Ishikawa (cell line): ENCODE data around the gene TMUB1.

ENCODE experiments used
- CEBPB ChIP-seq: IDR thresholded peaks from 2 replicates; pipeline ENCODE4 v1.6.1; 2012
- CREB1 ChIP-seq: IDR thresholded peaks from 2 replicates; pipeline ENCODE4 v1.6.1; 2012; ENCODE audit warnings: low read depth
- EGR1 ChIP-seq: IDR thresholded peaks from 2 replicates; pipeline ENCODE4 v1.6.1; 2012
- EP300 ChIP-seq: IDR thresholded peaks from 2 replicates; pipeline ENCODE4 v1.6.1; 2012; ENCODE audit warnings: borderline replicate concordance
- FOXM1 ChIP-seq: IDR thresholded peaks from 2 replicates; pipeline ENCODE4 v1.6.1; 2012; ENCODE audit warnings: low read depth, borderline replicate concordance
- NFIC ChIP-seq: IDR thresholded peaks from 2 replicates; pipeline ENCODE4 v1.6.1; 2012
- RAD21 ChIP-seq: IDR thresholded peaks from 2 replicates; pipeline ENCODE4 v1.6.1; 2012; ENCODE audit warnings: low read depth
- TAF1 ChIP-seq: IDR thresholded peaks from 2 replicates; pipeline ENCODE4 v1.6.1; 2012; ENCODE audit warnings: low read depth, mild to moderate bottlenecking
- TCF12 ChIP-seq: IDR thresholded peaks from 2 replicates; pipeline ENCODE4 v1.6.1; 2012; ENCODE audit warnings: low read depth
- TEAD4 ChIP-seq: IDR thresholded peaks from 2 replicates; pipeline ENCODE4 v1.6.1; 2012
- YY1 ChIP-seq: IDR thresholded peaks from 2 replicates; pipeline ENCODE4 v1.6.1; 2012; ENCODE audit warnings: low read depth
- ZBTB7A ChIP-seq: IDR thresholded peaks from 2 replicates; pipeline ENCODE4 v1.6.1; 2012; ENCODE audit warnings: low read depth
- TF ChIP-seq, protein P1 (sequence below): IDR thresholded peaks from 2 replicates; pipeline ENCODE4 v1.6.1; 2012
- TF ChIP-seq, protein P2 (sequence below): IDR thresholded peaks from 2 replicates; pipeline ENCODE4 v1.6.1; 2012
- TF ChIP-seq, protein P3 (sequence below): IDR thresholded peaks from 2 replicates; pipeline ENCODE4 v1.6.1; 2012; ENCODE audit warnings: low read depth, mild to moderate bottlenecking

The TMUB1 gene

DNA sequence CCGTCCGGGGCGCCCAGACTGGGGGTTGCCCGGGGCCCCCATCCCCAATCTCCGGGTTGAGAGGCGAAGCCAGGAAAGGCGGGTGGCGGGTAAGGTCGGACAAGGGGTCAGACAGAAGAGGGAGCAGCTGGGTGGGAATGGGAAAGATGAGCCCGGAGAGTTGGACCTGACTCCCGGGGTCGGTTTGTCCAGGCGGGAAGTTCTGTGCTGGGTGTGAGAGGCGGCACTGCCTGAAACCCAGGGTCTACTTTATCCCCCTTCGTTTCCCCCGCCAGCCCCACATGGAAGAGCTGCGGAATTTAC, 23.2 kb downstream of the TMUB1 start:
- TF ChIP-seq TCF12 (no peak), TEAD4 (no peak), EP300 (no peak), CREB1 (no peak), RAD21 (no peak), CEBPB (no peak), FOXM1 (no peak), TAF1 (no peak), NFIC (no peak), YY1 (no peak), EGR1 (no peak), ZBTB7A (no peak)
- TF ChIP-seq, protein P1, sequence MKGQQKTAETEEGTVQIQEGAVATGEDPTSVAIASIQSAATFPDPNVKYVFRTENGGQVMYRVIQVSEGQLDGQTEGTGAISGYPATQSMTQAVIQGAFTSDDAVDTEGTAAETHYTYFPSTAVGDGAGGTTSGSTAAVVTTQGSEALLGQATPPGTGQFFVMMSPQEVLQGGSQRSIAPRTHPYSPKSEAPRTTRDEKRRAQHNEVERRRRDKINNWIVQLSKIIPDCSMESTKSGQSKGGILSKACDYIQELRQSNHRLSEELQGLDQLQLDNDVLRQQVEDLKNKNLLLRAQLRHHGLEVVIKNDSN = no peak
- TF ChIP-seq, protein P2, sequence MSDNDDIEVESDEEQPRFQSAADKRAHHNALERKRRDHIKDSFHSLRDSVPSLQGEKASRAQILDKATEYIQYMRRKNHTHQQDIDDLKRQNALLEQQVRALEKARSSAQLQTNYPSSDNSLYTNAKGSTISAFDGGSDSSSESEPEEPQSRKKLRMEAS = no peak; the same call in 1 of the 2 replicates
- TF ChIP-seq, protein P3, sequence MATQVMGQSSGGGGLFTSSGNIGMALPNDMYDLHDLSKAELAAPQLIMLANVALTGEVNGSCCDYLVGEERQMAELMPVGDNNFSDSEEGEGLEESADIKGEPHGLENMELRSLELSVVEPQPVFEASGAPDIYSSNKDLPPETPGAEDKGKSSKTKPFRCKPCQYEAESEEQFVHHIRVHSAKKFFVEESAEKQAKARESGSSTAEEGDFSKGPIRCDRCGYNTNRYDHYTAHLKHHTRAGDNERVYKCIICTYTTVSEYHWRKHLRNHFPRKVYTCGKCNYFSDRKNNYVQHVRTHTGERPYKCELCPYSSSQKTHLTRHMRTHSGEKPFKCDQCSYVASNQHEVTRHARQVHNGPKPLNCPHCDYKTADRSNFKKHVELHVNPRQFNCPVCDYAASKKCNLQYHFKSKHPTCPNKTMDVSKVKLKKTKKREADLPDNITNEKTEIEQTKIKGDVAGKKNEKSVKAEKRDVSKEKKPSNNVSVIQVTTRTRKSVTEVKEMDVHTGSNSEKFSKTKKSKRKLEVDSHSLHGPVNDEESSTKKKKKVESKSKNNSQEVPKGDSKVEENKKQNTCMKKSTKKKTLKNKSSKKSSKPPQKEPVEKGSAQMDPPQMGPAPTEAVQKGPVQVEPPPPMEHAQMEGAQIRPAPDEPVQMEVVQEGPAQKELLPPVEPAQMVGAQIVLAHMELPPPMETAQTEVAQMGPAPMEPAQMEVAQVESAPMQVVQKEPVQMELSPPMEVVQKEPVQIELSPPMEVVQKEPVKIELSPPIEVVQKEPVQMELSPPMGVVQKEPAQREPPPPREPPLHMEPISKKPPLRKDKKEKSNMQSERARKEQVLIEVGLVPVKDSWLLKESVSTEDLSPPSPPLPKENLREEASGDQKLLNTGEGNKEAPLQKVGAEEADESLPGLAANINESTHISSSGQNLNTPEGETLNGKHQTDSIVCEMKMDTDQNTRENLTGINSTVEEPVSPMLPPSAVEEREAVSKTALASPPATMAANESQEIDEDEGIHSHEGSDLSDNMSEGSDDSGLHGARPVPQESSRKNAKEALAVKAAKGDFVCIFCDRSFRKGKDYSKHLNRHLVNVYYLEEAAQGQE = no peak

DNA sequence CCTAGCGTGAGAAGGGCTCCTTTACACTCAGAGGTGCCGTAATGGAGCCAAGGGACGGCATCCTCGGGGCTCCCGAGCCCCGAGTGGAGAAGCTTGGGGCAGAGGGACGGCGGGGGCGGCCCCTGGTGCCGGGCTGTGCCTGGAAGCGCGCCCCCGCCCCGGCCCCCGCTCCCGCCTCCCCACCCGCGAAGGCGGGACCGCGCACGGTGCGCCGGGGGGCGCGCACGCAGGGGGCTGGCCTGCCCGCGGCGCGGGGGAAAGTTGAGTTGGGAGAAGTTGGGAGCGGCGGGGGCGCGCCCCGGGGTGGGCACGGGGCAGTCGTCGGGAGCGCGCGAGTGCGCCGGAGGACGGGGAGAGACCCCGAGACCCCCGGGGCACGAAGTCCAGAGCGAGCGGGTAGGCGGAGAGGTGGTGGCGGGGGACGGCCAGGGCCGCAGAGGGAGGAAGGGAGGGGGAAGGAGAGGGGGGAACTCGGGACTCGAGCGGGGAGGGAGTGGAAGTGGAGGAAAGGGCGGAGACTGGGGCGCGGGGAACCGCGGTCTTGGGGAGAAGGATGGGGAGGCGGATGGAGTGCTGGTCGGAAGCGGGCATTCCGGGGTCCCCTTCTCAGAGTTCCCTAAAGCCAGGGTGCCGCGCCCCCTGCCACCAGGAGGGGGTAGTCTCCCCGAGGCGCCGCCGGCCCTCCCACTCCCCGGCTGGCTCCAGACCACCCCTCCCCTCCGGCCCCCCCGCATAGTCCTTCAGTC, 23.8 kb downstream of the TMUB1 start, which contains the start of gene SLC4A2:
SLC4A2 (plus strand) TSS at position 223 of the 746 bp plus-strand sequence. CDS start 2,399 bp downstream, outside the sequence.
- TF ChIP-seq EGR1 (peak; percentile 35), TAF1 (peak; percentile 37; the same call in 1 of the 2 replicates), YY1 (no peak), ZBTB7A (peak; percentile 96)
- TF ChIP-seq, protein P1 = no peak

DNA sequence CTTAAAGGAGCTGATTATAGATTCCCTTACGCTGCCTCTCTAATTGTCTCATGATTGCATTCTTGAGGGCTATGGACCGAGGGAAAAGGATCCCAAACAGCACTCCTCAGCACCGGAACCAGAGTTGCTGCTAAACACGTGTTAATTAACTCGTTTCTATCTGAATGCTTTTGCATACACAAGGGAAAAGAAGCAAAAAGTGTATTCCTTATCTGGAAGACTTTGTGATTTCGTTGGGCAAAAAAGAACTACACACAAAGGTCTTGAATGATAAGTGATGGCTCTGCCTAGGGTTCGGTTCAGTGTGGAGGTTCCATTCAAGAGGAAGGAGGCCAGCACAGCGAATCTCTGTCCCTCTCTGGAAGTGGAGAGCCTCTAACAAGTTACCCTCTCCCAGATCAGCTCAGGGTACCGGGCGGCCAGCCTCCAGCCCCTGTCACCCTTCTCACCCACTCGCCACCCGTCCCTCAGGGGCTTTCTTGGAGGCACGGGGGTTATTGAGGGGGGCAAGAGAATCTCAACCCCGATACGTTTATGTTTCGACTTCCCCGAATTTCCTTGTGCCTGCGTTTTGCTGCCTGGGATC, 24.4 kb downstream of the TMUB1 start:
- TF ChIP-seq RAD21 = no peak
- TF ChIP-seq, protein P2 = peak; percentile 36; the same call in 1 of the 2 replicates

DNA sequence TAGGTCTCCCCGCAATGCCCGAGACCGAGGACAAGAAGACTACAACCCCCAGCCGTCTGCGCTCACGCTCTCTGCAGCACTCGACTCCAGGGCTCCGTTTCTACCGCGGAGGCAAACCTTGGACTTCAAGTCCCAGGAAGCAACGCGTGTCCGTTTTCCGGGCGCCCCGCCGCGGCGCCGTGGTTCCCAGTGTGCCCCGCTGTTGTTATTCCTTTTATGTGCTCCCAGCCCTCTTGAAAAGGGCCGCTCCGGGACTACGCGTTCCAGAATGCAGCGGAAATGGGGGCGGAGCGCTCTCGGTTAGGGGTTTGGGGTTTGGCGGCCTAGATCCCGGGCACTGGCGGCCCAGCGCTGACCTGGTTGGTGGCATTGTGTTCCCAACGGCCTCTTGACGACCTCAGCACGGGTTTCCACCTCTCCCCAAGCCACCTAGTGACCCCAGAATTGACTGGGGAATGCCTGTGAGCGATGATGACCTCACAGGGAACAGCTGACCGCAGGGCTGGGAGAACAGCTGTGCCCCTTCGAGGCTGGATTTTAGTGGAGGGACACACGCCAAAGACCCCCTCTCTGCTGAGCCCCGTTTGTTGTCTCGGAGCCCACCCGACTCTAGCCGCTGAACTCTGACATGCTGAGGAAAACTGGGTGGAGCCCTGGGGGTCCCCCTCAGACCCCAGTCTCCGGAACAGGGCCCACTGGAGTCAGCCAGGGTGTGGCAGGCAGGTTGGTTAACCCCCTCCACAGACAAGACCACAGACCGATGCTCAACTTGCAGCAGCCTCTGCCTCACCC, 25.1 kb downstream of the TMUB1 start:
- TF ChIP-seq, protein P2 = peak; percentile 49; the same call in 1 of the 2 replicates
- TF ChIP-seq EP300 (no peak; the same call in 1 of the 2 replicates), CEBPB (no peak), CREB1 (peak; percentile 28; the same call in 1 of the 2 replicates), TEAD4 (peak; percentile 25), EGR1 (no peak), TCF12 (peak; percentile 70), NFIC (peak; percentile 37; the same call in 1 of the 2 replicates), ZBTB7A (peak; percentile 91; the same call in 1 of the 2 replicates), FOXM1 (no peak), YY1 (peak; percentile 66; the same call in 1 of the 2 replicates), TAF1 (peak; percentile 48)
- TF ChIP-seq, protein P1 = peak; percentile 57

DNA sequence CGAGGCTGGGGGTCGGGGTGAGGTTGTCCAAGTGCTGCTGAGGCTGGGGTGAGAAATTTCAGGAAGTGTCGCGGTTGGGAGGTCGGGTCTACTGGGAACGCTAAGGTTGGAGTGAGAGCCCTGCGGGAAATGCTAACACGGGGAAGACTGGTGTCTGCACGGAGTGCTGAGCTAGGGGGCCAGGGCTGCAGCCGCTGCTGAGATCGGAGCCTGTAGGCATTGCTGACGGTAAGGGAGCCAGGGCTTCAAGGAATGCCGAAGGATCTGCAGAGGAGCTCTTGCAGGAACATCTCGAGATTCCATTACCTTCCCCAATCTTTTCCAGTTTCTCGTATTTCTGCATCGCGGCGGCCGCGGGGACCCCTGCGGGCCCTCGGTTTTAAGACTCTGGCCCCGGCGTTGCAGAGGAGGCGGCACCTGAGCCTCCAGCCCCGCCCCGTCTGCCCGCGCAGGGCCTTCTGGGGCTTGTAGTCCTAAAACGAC, 25.7 kb downstream of the TMUB1 start, which contains the start of gene CDK5:
CDK5 (minus strand) TSS at position 392 of the 483 bp plus-strand sequence; CDS start at position 343, 49 bp downstream.
- TF ChIP-seq, protein P2 = no peak
- TF ChIP-seq CREB1 (no peak), RAD21 (no peak), TAF1 (no peak; the same call in 1 of the 2 replicates), YY1 (no peak), FOXM1 (no peak), CEBPB (no peak), ZBTB7A (no peak), TCF12 (no peak), TEAD4 (no peak), EP300 (no peak; the same call in 1 of the 2 replicates), EGR1 (no peak), NFIC (no peak)
- TF ChIP-seq, protein P1 = no peak
- TF ChIP-seq, protein P3 = no peak
